GM12878 (cell line): ENCODE measurements around the gene PLEKHG4B. TPM values are rescaled to one million over a fixed set of nuclear protein-coding genes. Genes with fewer than 3 reads are reported as not detected.
A peak's percentile ranks its signal among the peaks of the same experiment; 100 is the strongest.

Experiments
- ATAC-seq: fragments of 200-7000 bp; cut with Tn5 transposase; 3 replicates; pipeline ENCODE4 v1.9.1; 2020; ENCODE audit warnings: mild to moderate bottlenecking, moderate library complexity
- BruUV-seq: library from RNA; stranded (reverse); fragments of 400-500 nt; replicated peaks from 2 replicates; lab custom pipeline; 2021; lab: Mats Ljungman, UMichigan
- CTCF ChIA-PET: fragments of 300-600 bp; sonication (Branson Sonifier 250); formaldehyde crosslinking; extraction: SDS; loops from one replicate; lab custom pipeline; 2021; ENCODE audit warnings: inconsistent platforms; lab: Yijun Ruan, JAX
- POLR2A ChIA-PET: fragments of 350-600 bp; formaldehyde crosslinking; extraction: SDS; loops from one replicate; lab custom pipeline; 2021; ENCODE audit warnings: inconsistent platforms; lab: Charles Lee
- RAD21 ChIA-PET: fragments of 300-600 bp; sonication (Branson Sonifier 250); formaldehyde crosslinking; loops from one replicate; lab custom pipeline; 2023; ENCODE audit warnings: antibody characterized with exemption; ENCODE audit not compliant: unreplicated experiment; lab: Charles Lee
- SMC1A ChIA-PET: fragments of 300-600 bp; sonication (Branson Sonifier 250); formaldehyde crosslinking; loops from one replicate; lab custom pipeline; 2023; ENCODE audit not compliant: unreplicated experiment, uncharacterized antibody; lab: Charles Lee
- DNase-seq: peaks from one replicate; pipeline ENCODE4 v3.0.0-alpha.2; 2011; ENCODE audit warnings: low read depth, low spot score
- FAIRE-seq: peaks from 3 replicates; lab custom pipeline; 2011; peaks lifted over from hg19 to GRCh38; lab: Jason Lieb, UNC
- H2AFZ ChIP-seq: 2 replicates; pipeline ENCODE4 v1.6.0; 2011; ENCODE audit warnings: low read depth, low read length, control low read depth; ENCODE audit not compliant: control insufficient read depth
- H3K27ac ChIP-seq: 2 replicates; pipeline ENCODE4 v1.5.1; 2011; ENCODE audit warnings: control low read depth; ENCODE audit not compliant: control insufficient read depth, insufficient read depth
- H3K27me3 ChIP-seq, 2 experiments: replicated peaks in 1 of 2; 2 replicates each; pipeline versions ENCODE4 v1.6.0 to v1.6.1; 2011; ENCODE audit warnings: low read length in 1 of 2; ENCODE audit not compliant: control insufficient read depth in 2 of 2, insufficient read depth in 2 of 2
- H3K36me3 ChIP-seq, 2 experiments: 2 replicates each; pipeline ENCODE4 v1.5.1; 2011; ENCODE audit warnings: low read length in 1 of 2; ENCODE audit not compliant: control insufficient read depth in 2 of 2, insufficient read depth in 2 of 2
- H3K4me1 ChIP-seq: 2 replicates; pipeline ENCODE4 v1.6.1; 2011; ENCODE audit warnings: mild to moderate bottlenecking, low read length, moderate library complexity, mixed read lengths; ENCODE audit not compliant: control insufficient read depth, insufficient read depth
- H3K4me2 ChIP-seq: 2 replicates; pipeline ENCODE4 v1.6.0; 2011; ENCODE audit warnings: control low read depth; ENCODE audit not compliant: control insufficient read depth, insufficient read depth
- H3K4me3 ChIP-seq: fragments of 200-600 bp; sonication (generic); 2 replicates; pipeline ENCODE4 v1.5.1; 2016
- H3K79me2 ChIP-seq: 2 replicates; pipeline ENCODE4 v1.6.0; 2011; ENCODE audit warnings: low read length; ENCODE audit not compliant: control insufficient read depth, insufficient read depth
- H3K9ac ChIP-seq: 2 replicates; pipeline ENCODE4 v1.8.0; 2011; ENCODE audit warnings: low read length, control low read depth, mixed read lengths; ENCODE audit not compliant: control insufficient read depth, insufficient read depth
- H3K9me3 ChIP-seq: replicated peaks from 3 replicates; pipeline ENCODE4 v1.5.1; 2011; ENCODE audit warnings: mild to moderate bottlenecking, low read length; ENCODE audit not compliant: control insufficient read depth, insufficient read depth
- H4K20me1 ChIP-seq: 2 replicates; pipeline ENCODE4 v1.6.0; 2011; ENCODE audit not compliant: control insufficient read depth, insufficient read depth
- BHLHE40 ChIP-seq, 2 experiments: fragments of 450-650 bp in 1 of 2; IDR thresholded peaks; 2 replicates each; pipeline ENCODE4 v1.6.1; 2011 to 2017; ENCODE audit warnings: low read depth in 2 of 2, borderline replicate concordance in 1 of 2, improper control_type of control experiment in 1 of 2, low read length in 1 of 2, mild to moderate bottlenecking in 1 of 2
- CREB1 ChIP-seq: IDR thresholded peaks from 2 replicates; pipeline ENCODE4 v1.6.1; 2012; ENCODE audit warnings: low read depth, mild to moderate bottlenecking, inconsistent platforms
- CREM ChIP-seq: IDR thresholded peaks from 2 replicates; pipeline ENCODE4 v1.6.1; 2014; ENCODE audit warnings: antibody characterized with exemption, low read depth
- EED ChIP-seq: sonication (generic); IDR thresholded peaks from 2 replicates; pipeline ENCODE4 v1.6.1; 2016; ENCODE audit warnings: antibody characterized with exemption, low read depth
- EGR1 ChIP-seq, 2 experiments: IDR thresholded peaks; 1 replicate in 1 of 2; 2 replicates in 1 of 2; pipeline ENCODE4 v1.6.1; 2011 to 2012; ENCODE audit warnings: low read depth in 2 of 2, low read length in 2 of 2, borderline replicate concordance in 1 of 2, mild to moderate bottlenecking in 1 of 2, moderate library complexity in 1 of 2
- ESRRA ChIP-seq: IDR thresholded peaks from 2 replicates; pipeline ENCODE4 v1.6.1; 2012; ENCODE audit warnings: mild to moderate bottlenecking, low read length, improper control_type of control experiment
- IKZF2 ChIP-seq, 2 experiments: fragments of 450-650 bp; IDR thresholded peaks; 2 replicates each; pipeline ENCODE4 v1.6.1; 2017; ENCODE audit warnings: mild to moderate bottlenecking in 2 of 2, moderate library complexity in 2 of 2
- NFYA ChIP-seq: IDR thresholded peaks from 2 replicates; pipeline ENCODE4 v1.6.1; 2011; ENCODE audit warnings: low read depth, mild to moderate bottlenecking, low read length, improper control_type of control experiment, borderline replicate concordance
- NR2C1 ChIP-seq: fragments of 450-650 bp; IDR thresholded peaks from 2 replicates; pipeline ENCODE4 v1.6.1; 2017; ENCODE audit warnings: antibody characterized with exemption, mild to moderate bottlenecking, moderate library complexity
- SMARCA5 ChIP-seq: fragments of 450-650 bp; IDR thresholded peaks from 2 replicates; pipeline ENCODE4 v1.6.1; 2017; ENCODE audit warnings: mild to moderate bottlenecking
- STAT1 ChIP-seq: fragments of 450-650 bp; conservative IDR thresholded peaks from 2 replicates; pipeline ENCODE4 v1.6.1; 2014; ENCODE audit warnings: antibody characterized with exemption, mild to moderate bottlenecking
- TCF3 ChIP-seq: IDR thresholded peaks from 2 replicates; pipeline ENCODE4 v1.6.1; 2012; ENCODE audit warnings: low read depth, mild to moderate bottlenecking, low read length, borderline replicate concordance; ENCODE audit not compliant: insufficient read depth
- ZNF384 ChIP-seq: IDR thresholded peaks from 2 replicates; pipeline ENCODE4 v1.6.1; 2012; ENCODE audit warnings: low read depth, mild to moderate bottlenecking, low read length, improper control_type of control experiment, borderline replicate concordance
- WGBS: methylation state at CpG from one replicate; pipeline ENCODE4 v1.1.6; 2016; ENCODE audit warnings: low lambda C conversion rate; ENCODE audit not compliant: insufficient replicate concordance, insufficient coverage; ENCODE audit errors: missing lambda C conversion rate; 5-methylcytosine and 5-hydroxymethylcytosine counted together
- in situ Hi-C: fragments of 300-500 bp; cut with MboI; formaldehyde crosslinking; loops from 9 replicates; pipeline ENCODE4 v1.14.3; 2018; ENCODE audit warnings: mixed read lengths
- intact Hi-C: fragments of 100-400 bp; cut with micrococcal nuclease; formaldehyde crosslinking; loops from one replicate; pipeline ENCODE4 v1.14.2; 2022; ENCODE audit not compliant: unreplicated experiment
- polyA plus RNA-seq, 11 experiments: library from polyadenylated mRNA; depleted of rRNA in 4 of 11; unstranded in 6 of 11; stranded (reverse) in 5 of 11; fragments of >200 nt; fragmentation: Nextera tagmentation in 4 of 11; fragmentation: Illumina TruSeq in 1 of 11; extraction: Ambion mirVana in 4 of 11; extraction: Trizol in 1 of 11; gene quantifications; 1 replicate in 1 of 11; 2 replicates in 10 of 11; pipeline versions ENCODE4 v1.2.1 to v1.2.3, GENCODE V29; 2011 to 2016; ENCODE audit warnings: inconsistent platforms in 2 of 11, missing spikeins in 2 of 11, low read depth in 1 of 11
- total RNA-seq, 4 experiments: library from RNA; depleted of rRNA in 3 of 4; stranded (reverse); fragments of >200 nt in 3 of 4; fragmentation: Illumina TruSeq in 1 of 4; extraction: Trizol in 1 of 4; gene quantifications; 2 replicates each; pipeline versions ENCODE4 v1.2.1 to v1.2.3, GENCODE V29; 2013 to 2021
- TF ChIP-seq, protein P1 (sequence below): fragments of 450-650 bp; IDR thresholded peaks from 2 replicates; pipeline ENCODE4 v1.6.1; 2016; ENCODE audit warnings: mild to moderate bottlenecking, moderate library complexity, borderline replicate concordance
- TF ChIP-seq, protein P2 (sequence below): IDR thresholded peaks from 2 replicates; pipeline ENCODE4 v1.6.1; 2011; ENCODE audit warnings: borderline replicate concordance, low read depth, mild to moderate bottlenecking, moderate library complexity, mixed read lengths, low read length; ENCODE audit not compliant: insufficient read depth; ENCODE audit errors: extremely low read length
- TF ChIP-seq, protein P3 (sequence below): fragments of 450-650 bp; IDR thresholded peaks from 2 replicates; pipeline ENCODE4 v1.6.1; 2017; ENCODE audit warnings: borderline replicate concordance

The PLEKHG4B gene
- total and polyA plus RNA-seq, 10 of the 15 experiments (the other 5 are each of a cell fraction or from before 2014, with no cell fraction given), result under 0.01 to 0.05 (median 0.01) TPM; not detected in 6

DNA sequence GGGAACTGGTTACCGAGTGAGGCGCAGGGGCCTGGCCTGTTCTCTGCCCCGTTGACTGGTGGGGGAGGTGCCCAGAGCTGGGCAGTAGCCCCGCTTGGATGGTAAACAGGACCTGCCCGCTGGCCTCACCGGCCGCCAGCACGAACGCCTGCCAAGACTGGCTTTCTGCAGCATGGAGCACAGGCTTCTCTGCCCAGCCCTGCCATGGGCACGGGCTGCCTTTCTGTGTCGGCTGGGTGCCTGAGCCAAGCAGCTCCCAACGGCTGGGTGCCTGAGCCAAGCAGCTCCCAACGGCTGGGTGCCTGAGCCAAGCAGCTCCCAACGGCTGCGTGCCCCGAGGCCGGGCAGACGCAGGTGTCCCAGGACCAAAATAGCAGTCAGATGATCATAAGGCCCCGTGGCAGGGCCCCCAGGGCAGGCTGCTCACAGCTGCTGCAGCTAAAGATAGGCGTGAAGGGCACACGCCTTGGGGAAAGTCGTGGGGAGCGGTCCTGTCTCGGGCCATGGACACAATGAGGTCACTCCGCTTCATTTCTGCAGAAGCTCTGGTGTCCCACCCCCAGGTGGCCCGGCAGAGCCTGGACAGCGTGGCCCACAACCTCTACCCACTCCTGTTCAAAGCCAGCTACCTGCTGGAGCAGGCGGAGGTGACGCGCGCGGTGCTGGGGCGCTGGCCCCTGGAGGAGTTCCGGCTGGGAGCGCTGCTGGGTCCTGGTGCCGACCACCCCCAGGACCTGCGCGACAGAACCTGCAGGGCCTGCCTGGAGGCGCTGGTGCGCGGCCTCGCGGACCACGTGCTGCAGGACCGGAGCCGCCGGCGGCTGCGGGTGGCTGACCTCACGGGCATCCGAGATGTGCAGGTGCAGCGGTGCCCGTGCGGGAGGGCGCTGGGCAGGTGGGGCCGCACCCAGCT, 99.3 kb downstream of the PLEKHG4B start, which contains the start of gene LRRC14B:
Gene LRRC14B (plus strand): TSS at position 460 of the 913 bp plus-strand sequence. CDS start 44 bp downstream, at position 504.
- ATAC-seq (peak; percentile 43), DNase-seq (no peak), FAIRE-seq (no peak)
- ChIA-PET SMC1A (interaction anchor here (0.8 kb wide), 1 partner anchor 29 kb away, joined by 4 read pairs; no protein-coding TSS in a partner anchor), CTCF (no interaction called here), POLR2A (interaction anchor here (1.0 kb wide), 1 partner anchor 27 kb away, joined by 4 read pairs; the partner anchor contains the start of genes CCDC127 and SDHA), RAD21 (no interaction called here)
- BruUV-seq, result no TSS peak
- no peak within 1 kb of the TSS for H3K27ac ChIP-seq
- no peaks in the 10 kb centered on the region; the same call in 1 of the 2 replicates for H4K20me1 ChIP-seq
- H3K4me3 ChIP-seq, result peak within 1 kb of the TSS; percentile 28; the same call in 1 of the 2 replicates
- no peaks in the 10 kb centered on the region for H3K36me3 ChIP-seq
- H2AFZ ChIP-seq, result peak within 1 kb of the TSS; percentile 66
- H3K9me3 ChIP-seq, result no peaks in the 10 kb centered on the region
- H3K4me2 ChIP-seq, result peak within 1 kb of the TSS; percentile 86
- WGBS, result 23% methylated on average over 53 of the region's 56 CpGs
- no peaks in the 10 kb centered on the region; a peak in 1 of 4 replicates for H3K27me3 ChIP-seq
- in situ Hi-C loops, result no loop called here
- peaks cover 32% of the 10 kb centered on the region for H3K4me1 ChIP-seq
- H3K9ac ChIP-seq, result peak within 1 kb of the TSS; percentile 26
- intact Hi-C loops, result no loop called here
- no peaks in the 10 kb centered on the region for H3K79me2 ChIP-seq
- TF ChIP-seq ZNF384, result no peak
- no peak for TF ChIP-seq IKZF2 (IDR thresholded peaks at IDR 0.05)
- no peak for TF ChIP-seq CREM
- TF ChIP-seq NFYA, result no peak
- no peak for TF ChIP-seq ESRRA
- TF ChIP-seq EGR1 (IDR thresholded peaks at IDR 0.05; ENCODE audit: borderline replicate concordance in 1 of 2, low read depth in 2 of 2, low read length in 2 of 2), result 0 out of 3 replicates have a peak, but pooled peaks of 1 of the 2 experiments have one; percentile 4
- no peak for TF ChIP-seq NR2C1
- TF ChIP-seq, protein P1, sequence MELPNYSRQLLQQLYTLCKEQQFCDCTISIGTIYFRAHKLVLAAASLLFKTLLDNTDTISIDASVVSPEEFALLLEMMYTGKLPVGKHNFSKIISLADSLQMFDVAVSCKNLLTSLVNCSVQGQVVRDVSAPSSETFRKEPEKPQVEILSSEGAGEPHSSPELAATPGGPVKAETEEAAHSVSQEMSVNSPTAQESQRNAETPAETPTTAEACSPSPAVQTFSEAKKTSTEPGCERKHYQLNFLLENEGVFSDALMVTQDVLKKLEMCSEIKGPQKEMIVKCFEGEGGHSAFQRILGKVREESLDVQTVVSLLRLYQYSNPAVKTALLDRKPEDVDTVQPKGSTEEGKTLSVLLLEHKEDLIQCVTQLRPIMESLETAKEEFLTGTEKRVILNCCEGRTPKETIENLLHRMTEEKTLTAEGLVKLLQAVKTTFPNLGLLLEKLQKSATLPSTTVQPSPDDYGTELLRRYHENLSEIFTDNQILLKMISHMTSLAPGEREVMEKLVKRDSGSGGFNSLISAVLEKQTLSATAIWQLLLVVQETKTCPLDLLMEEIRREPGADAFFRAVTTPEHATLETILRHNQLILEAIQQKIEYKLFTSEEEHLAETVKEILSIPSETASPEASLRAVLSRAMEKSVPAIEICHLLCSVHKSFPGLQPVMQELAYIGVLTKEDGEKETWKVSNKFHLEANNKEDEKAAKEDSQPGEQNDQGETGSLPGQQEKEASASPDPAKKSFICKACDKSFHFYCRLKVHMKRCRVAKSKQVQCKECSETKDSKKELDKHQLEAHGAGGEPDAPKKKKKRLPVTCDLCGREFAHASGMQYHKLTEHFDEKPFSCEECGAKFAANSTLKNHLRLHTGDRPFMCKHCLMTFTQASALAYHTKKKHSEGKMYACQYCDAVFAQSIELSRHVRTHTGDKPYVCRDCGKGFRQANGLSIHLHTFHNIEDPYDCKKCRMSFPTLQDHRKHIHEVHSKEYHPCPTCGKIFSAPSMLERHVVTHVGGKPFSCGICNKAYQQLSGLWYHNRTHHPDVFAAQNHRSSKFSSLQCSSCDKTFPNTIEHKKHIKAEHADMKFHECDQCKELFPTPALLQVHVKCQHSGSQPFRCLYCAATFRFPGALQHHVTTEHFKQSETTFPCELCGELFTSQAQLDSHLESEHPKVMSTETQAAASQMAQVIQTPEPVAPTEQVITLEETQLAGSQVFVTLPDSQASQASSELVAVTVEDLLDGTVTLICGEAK, result no peak
- peak; percentile 96 for TF ChIP-seq TCF3
- 0 out of 2 replicates have a peak, but pooled peaks have one; percentile 26 for TF ChIP-seq EED
- TF ChIP-seq STAT1, result no peak
- TF ChIP-seq CREB1, result 0 out of 2 replicates have a peak, but pooled peaks have one; percentile 19
- TF ChIP-seq, protein P2, sequence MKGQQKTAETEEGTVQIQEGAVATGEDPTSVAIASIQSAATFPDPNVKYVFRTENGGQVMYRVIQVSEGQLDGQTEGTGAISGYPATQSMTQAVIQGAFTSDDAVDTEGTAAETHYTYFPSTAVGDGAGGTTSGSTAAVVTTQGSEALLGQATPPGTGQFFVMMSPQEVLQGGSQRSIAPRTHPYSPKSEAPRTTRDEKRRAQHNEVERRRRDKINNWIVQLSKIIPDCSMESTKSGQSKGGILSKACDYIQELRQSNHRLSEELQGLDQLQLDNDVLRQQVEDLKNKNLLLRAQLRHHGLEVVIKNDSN, result peak; percentile 64
- TF ChIP-seq, protein P3, sequence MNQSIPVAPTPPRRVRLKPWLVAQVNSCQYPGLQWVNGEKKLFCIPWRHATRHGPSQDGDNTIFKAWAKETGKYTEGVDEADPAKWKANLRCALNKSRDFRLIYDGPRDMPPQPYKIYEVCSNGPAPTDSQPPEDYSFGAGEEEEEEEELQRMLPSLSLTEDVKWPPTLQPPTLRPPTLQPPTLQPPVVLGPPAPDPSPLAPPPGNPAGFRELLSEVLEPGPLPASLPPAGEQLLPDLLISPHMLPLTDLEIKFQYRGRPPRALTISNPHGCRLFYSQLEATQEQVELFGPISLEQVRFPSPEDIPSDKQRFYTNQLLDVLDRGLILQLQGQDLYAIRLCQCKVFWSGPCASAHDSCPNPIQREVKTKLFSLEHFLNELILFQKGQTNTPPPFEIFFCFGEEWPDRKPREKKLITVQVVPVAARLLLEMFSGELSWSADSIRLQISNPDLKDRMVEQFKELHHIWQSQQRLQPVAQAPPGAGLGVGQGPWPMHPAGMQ, result no peak
- TF ChIP-seq BHLHE40 (IDR thresholded peaks at IDR 0.05; ENCODE audit: borderline replicate concordance in 1 of 2, low read depth in 2 of 2, low read length in 1 of 2), result peak in 1 of 2 experiments; percentile 48; a peak in 1 of 4 replicates
- TF ChIP-seq SMARCA5, result no peak
